ENCODE data around the gene LMBR1. TPM values are rescaled to one million over a fixed set of nuclear protein-coding genes. Genes with fewer than 3 reads are reported as not detected.
A peak's percentile ranks its signal among the peaks of the same experiment; 100 is the strongest.

LMBR1 gene
- total and polyA plus RNA-seq, 2 of the 4 experiments (the other 2 are of a cell fraction), result 11.9 to 19.9 TPM

DNA sequence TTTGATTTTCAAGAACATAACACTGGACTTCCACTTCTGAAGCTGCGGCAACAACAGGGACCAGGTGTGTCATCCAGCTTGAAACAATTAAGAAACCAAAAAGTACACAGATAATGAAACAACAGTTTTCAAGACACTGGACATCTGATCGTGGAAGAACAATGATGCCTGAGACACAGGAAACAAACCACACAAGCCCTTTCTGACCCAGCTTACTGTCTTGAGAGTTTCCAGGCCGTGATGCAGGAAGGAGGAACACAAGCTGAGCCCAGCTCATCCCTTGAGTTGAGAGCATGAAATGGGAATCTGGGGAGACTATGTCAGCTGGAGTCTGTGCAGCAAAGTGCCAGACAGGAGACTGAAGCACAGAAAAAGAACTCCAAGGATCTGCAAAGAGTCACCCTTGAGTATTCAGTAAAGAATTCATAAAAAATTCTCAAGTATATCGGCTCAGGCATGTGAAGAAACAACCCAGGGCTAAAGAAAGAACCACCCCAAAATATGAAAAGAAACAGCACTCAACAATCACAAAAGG, 160.8 kb downstream of the LMBR1 start:
- H2AK9ac ChIP-seq (replicated peaks; ENCODE audit: low read depth, low read length, poor library complexity), result no peak overlapping the region
- 0 out of 2 replicates have a peak overlapping the region, but pooled peaks have one; percentile 24 for H3K56ac ChIP-seq (ENCODE audit: extremely low read depth, insufficient read depth, low read length)
- H4K20me1 ChIP-seq (ENCODE audit: insufficient read depth, low read length), result no peaks in the 10 kb centered on the region; the same call in 1 of the 2 replicates
- H3K36me3 ChIP-seq (ENCODE audit: control insufficient read depth, insufficient read depth, low read length), result no peaks in the 10 kb centered on the region
- no peak for TF ChIP-seq RAD21 (IDR thresholded peaks at IDR 0.05; ENCODE audit: low read length)
- TF ChIP-seq SMC3 (IDR thresholded peaks at IDR 0.05; ENCODE audit: low read depth, low read length), result no peak
- TF ChIP-seq CHD1 (IDR thresholded peaks at IDR 0.05; ENCODE audit: low read depth, low read length), result no peak
- no peak for TF ChIP-seq CTCF (conservative IDR thresholded peaks at IDR 0.05; ENCODE audit: low read depth, low read length)
- TF ChIP-seq USF2 (IDR thresholded peaks at IDR 0.05; ENCODE audit: low read depth, low read length), result no peak
- no peak for TF ChIP-seq RCOR1 (IDR thresholded peaks at IDR 0.05; ENCODE audit: insufficient replicate concordance, low read length)
- H2BK5ac ChIP-seq (ENCODE audit: low read depth, low read length, poor library complexity, severe bottlenecking), result peak overlapping the region; percentile 95
- peak overlapping the region; percentile 65 for H3K9ac ChIP-seq (ENCODE audit: low read depth, low read length)
- no peaks in the 10 kb centered on the region for H3K27me3 ChIP-seq (ENCODE audit: control insufficient read depth, insufficient read depth, low read length)
- CTCF ChIA-PET, result no interaction called here
- intact Hi-C loops (cut with micrococcal nuclease) (no loop called here), dilution Hi-C loops (cut with HindIII; ENCODE audit: low sequenced_read_pairs, unreplicated experiment) (no loop called here), in situ Hi-C loops (cut with MboI; ENCODE audit: low sequenced_read_pairs) (no loop called here)
- peak; percentile 47 for DNase-seq
- H3K27ac ChIP-seq (ENCODE audit: insufficient read depth, low read length), result peak overlapping the region; percentile 96
- BruUV-seq (replicated peaks), result no TSS peak
- 86% methylated on average over 1 of the region's 4 CpGs; no CpG with 5 or more reads in 1 of the 2 experiments for WGBS, 2 experiments (ENCODE audit: extremely low coverage in 2 of 2, insufficient read length in 1 of 2)
- H3K9me1 ChIP-seq (ENCODE audit: insufficient read depth, low read length), result peaks cover 4% of the 10 kb centered on the region; the same call in 1 of the 2 replicates
- peaks cover 9% of the 10 kb centered on the region for H3K4me1 ChIP-seq (ENCODE audit: control insufficient read depth, insufficient read depth, low read length)
- H2BK20ac ChIP-seq (ENCODE audit: low read depth, low read length), result peak overlapping the region; percentile 2; the same call in 1 of the 2 replicates
- peak overlapping the region; percentile 96 for H3K18ac ChIP-seq (ENCODE audit: low read depth, low read length)
- H2BK15ac ChIP-seq (ENCODE audit: low read depth, low read length), result peak overlapping the region; percentile 43; the same call in 1 of the 3 replicates
- H2BK120ac ChIP-seq (ENCODE audit: low read depth, low read length), result peak overlapping the region; percentile 75
- H2AK5ac ChIP-seq (ENCODE audit: low read depth, low read length), result peak overlapping the region; percentile 69; the same call in 1 of the 2 replicates
- H3K79me1 ChIP-seq (ENCODE audit: low read depth in 1 of 2, low read length in 2 of 2), result peaks cover 5 to 11% of the 10 kb centered on the region in 2 experiments; a peak in 3 of 4 replicates
- POLR2A ChIA-PET (ENCODE audit: unreplicated experiment), result interaction anchor here (0.6 kb wide), 1 partner anchor 1168 kb away, joined by 3 read pairs; no protein-coding TSS in a partner anchor
- no peaks in the 10 kb centered on the region for H3K9me3 ChIP-seq (ENCODE audit: control insufficient read depth, insufficient read depth, low read length)
- ATAC-seq (ENCODE audit: low read depth), result peak; percentile 83
- H2AFZ ChIP-seq (replicated peaks; ENCODE audit: low read length, poor library complexity), result peak overlapping the region; percentile 60
- H4K5ac ChIP-seq (ENCODE audit: low read depth, low read length), result peak overlapping the region; percentile 91
- peak overlapping the region; percentile 87 for H3K4me2 ChIP-seq (ENCODE audit: low read depth, low read length)
- H3K4ac ChIP-seq (ENCODE audit: low read depth, low read length), result peak overlapping the region; percentile 78
- peak overlapping the region; percentile 7; the same call in 1 of the 2 replicates for H3K4me3 ChIP-seq (ENCODE audit: insufficient read depth, low read depth, low read length)
- peak overlapping the region; percentile 46 to 70 for H4K8ac ChIP-seq (ENCODE audit: low read depth in 2 of 2, low read length in 2 of 2)
- H4K91ac ChIP-seq (ENCODE audit: insufficient read depth, low read depth, low read length), result peak overlapping the region; percentile 67
- peak overlapping the region; percentile 39; the same call in 1 of the 2 replicates for H3K14ac ChIP-seq (replicated peaks; ENCODE audit: low read depth, low read length)
- H3K23ac ChIP-seq (ENCODE audit: low read depth, low read length), result peak overlapping the region; percentile 50

Measured in IMR-90 (cell line).